HFFc6 (cell line): ENCODE results near the gene FARS2. TPM values are rescaled to one million over a fixed set of nuclear protein-coding genes. Genes with fewer than 3 reads are reported as not detected.

Experiments
- DNase-seq: peaks from one replicate; pipeline ENCODE4 v3.0.0-alpha.2; 2018
- H3K27ac Mint-ChIP-seq: 2 replicates; pipeline ENCODE4 v1.8.0; 2020; ENCODE audit warnings: mild to moderate bottlenecking, mixed read lengths
- H3K27me3 Mint-ChIP-seq: 2 replicates; pipeline ENCODE4 v1.8.0; 2021; ENCODE audit warnings: mild to moderate bottlenecking, moderate library complexity, mixed read lengths; ENCODE audit not compliant: insufficient read depth
- H3K36me3 Mint-ChIP-seq: 2 replicates; pipeline ENCODE4 v1.8.0; 2021; ENCODE audit warnings: low read depth, mixed read lengths
- H3K4me1 Mint-ChIP-seq: 2 replicates; pipeline ENCODE4 v1.8.0; 2020; ENCODE audit warnings: low read depth, mixed read lengths
- H3K4me3 Mint-ChIP-seq: 2 replicates; pipeline ENCODE4 v1.8.0; 2020; ENCODE audit warnings: mild to moderate bottlenecking, moderate library complexity, mixed read lengths
- H3K9me3 Mint-ChIP-seq: 2 replicates; pipeline ENCODE4 v1.8.0; 2020; ENCODE audit warnings: mild to moderate bottlenecking, mixed read lengths
- total RNA-seq, 6 experiments: library from RNA; stranded (reverse); fragmentation: NEBNext Ultra II Directional; extraction: Animal tissue kit (Norgen Biotek cat#: 25700); gene quantifications; 2 replicates in 1 of 6; 3 replicates in 5 of 6; pipeline ENCODE4 v1.2.3, GENCODE V29; 2021
- TF ChIP-seq, protein P1 (sequence below): fragments of 200-600 bp; sonication (generic); IDR thresholded peaks from 2 replicates; pipeline ENCODE4 v1.5.0; 2021; ENCODE audit warnings: antibody characterized with exemption, mild to moderate bottlenecking

Gene FARS2
- total RNA-seq, 6 experiments from 2014 or later: 11.5 to 16.4 (median 13.1) TPM

DNA sequence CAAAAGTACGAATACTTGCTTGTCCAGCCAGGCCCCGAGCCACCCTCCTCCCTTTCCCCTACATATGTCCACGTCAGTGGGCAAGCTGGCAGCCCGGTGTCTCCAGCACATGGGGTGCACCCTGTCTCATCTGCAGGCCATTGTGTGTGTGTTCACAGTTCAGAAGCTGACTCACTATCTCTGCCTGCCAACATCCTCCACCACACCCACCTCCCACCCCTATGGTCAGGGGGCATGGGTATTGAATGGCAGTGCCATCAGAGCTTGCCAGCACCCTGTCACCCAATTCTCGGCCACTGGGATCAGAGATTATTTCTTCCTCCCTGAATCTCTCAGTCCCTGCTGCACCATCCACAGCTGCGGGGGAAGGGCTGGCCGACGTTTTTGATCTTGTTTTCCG is 195.7 kb downstream of the FARS2 start:
- Mint-ChIP-seq H3K4me3 (no peak overlapping the region), H3K27me3 (peaks cover 4% of the 10 kb centered on the region; the same call in 1 of the 2 replicates), H3K4me1 (peaks cover 19% of the 10 kb centered on the region), H3K27ac (no peak overlapping the region), H3K9me3 (no peaks in the 10 kb centered on the region), H3K36me3 (no peaks in the 10 kb centered on the region)
- DNase-seq: no peak
- TF ChIP-seq, protein P1, sequence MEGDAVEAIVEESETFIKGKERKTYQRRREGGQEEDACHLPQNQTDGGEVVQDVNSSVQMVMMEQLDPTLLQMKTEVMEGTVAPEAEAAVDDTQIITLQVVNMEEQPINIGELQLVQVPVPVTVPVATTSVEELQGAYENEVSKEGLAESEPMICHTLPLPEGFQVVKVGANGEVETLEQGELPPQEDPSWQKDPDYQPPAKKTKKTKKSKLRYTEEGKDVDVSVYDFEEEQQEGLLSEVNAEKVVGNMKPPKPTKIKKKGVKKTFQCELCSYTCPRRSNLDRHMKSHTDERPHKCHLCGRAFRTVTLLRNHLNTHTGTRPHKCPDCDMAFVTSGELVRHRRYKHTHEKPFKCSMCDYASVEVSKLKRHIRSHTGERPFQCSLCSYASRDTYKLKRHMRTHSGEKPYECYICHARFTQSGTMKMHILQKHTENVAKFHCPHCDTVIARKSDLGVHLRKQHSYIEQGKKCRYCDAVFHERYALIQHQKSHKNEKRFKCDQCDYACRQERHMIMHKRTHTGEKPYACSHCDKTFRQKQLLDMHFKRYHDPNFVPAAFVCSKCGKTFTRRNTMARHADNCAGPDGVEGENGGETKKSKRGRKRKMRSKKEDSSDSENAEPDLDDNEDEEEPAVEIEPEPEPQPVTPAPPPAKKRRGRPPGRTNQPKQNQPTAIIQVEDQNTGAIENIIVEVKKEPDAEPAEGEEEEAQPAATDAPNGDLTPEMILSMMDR: no peak

DNA sequence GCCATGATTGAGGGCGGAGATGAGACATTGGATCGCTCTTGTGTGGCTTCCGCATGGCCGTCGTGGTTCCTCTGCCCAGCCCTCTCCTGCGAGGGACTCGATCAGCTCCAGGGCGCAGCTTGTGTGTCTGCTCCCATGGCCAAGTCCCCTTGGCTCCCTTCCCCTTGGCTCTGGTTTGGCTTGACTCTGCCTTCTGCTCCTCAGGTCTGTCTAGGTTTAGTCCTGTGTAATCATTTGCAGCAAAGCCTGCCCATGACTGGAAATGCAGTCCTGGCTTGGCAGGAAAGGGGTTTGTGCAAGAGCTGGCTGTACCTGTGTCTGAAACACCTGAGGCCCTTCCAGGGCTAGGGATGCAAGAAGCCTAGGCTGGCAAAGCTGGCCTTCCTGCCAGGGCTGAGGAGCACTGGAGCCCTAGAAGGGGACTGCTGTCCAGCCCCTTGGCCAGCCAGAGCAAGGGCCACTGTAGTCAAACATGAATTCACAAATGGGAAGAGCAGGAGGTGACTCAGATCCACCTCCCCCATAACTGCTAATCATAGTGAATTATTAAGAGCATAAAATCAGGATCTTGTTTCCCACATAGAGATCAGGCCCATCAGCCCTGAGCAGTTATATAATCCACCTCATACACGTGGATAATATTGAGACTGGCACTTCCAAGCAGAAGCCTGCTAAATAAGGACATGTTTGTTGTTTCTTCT is 196.8 kb downstream of the FARS2 start:
- no peak overlapping the region for H3K27ac Mint-ChIP-seq
- peaks cover 4% of the 10 kb centered on the region; the same call in 1 of the 2 replicates for H3K27me3 Mint-ChIP-seq
- no peak for DNase-seq
- H3K4me1 Mint-ChIP-seq: peaks cover 19% of the 10 kb centered on the region
- TF ChIP-seq, protein P1: no peak
- H3K9me3 Mint-ChIP-seq: no peaks in the 10 kb centered on the region
- H3K4me3 Mint-ChIP-seq: no peak overlapping the region
- no peaks in the 10 kb centered on the region for H3K36me3 Mint-ChIP-seq

DNA sequence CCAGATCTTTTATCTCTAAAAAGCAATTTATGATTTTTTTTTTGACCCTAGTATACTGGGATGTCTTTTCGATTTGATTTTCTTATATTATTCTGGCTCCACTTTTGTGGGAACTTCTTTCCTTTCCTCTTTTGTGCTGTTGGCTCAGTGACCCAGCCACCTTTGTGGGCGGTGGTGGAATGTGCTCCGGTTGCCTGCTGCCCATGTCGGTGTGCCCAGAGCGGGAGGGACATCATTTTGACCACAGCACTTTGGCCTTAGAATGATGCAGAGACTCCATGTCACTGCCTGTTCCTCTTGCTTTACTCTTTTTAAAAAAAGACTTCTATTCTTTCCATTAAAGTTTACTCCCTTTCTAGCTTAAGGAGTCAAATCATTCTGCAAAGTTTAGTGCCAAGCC is 198.0 kb downstream of the FARS2 start:
- Mint-ChIP-seq H3K9me3 (no peaks in the 10 kb centered on the region), H3K4me1 (peaks cover 24% of the 10 kb centered on the region), H3K4me3 (no peak overlapping the region), H3K27ac (no peak overlapping the region), H3K36me3 (no peaks in the 10 kb centered on the region), H3K27me3 (peaks cover 4% of the 10 kb centered on the region; the same call in 1 of the 2 replicates)
- no peak for DNase-seq
- TF ChIP-seq, protein P1: no peak

DNA sequence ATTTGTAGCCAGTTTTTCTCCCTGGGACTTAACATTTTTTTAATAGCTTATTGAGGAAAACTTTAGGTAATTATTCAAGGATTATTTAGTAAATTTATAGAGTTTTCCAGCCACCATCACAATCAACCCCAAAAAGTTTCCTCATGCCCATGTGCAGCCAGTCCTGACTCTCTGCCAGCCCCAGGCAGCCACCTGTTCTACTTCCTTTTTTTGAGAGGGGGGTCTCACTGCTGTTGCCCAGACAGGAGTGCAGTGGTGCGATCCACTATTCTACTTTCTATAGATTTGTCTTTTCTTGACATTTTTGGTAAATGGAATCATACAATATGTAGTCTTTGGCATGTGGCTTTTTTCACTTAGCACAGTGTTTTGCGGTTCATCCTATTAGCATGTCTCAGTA is 200.1 kb downstream of the FARS2 start:
- peaks cover 44% of the 10 kb centered on the region for H3K4me1 Mint-ChIP-seq
- no peak for DNase-seq
- H3K36me3 Mint-ChIP-seq: no peaks in the 10 kb centered on the region
- peaks cover 2% of the 10 kb centered on the region; the same call in 1 of the 2 replicates for H3K27me3 Mint-ChIP-seq
- no peak overlapping the region for H3K4me3 Mint-ChIP-seq
- TF ChIP-seq, protein P1: no peak
- H3K27ac Mint-ChIP-seq: no peak overlapping the region
- H3K9me3 Mint-ChIP-seq: no peaks in the 10 kb centered on the region

DNA sequence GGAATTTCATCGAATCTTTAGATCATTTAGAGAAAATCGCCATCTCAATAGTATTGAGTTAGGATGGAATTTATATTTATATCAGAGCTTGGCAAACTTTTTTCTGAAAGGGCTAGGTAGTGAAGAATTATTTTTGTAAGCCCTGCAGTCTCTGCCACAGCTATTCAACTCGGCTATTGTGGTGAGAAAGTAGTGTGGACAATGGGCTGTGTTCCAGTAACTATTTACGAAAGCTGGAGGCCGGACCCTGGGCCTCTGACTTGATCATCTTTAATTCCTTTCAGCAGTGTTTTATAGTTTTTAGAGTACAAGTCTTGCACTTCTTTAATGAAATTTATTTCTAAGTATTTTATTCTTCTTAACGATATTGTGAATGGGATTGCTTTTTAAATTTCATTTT is 201.5 kb downstream of the FARS2 start:
- TF ChIP-seq, protein P1: no peak
- no peak overlapping the region for H3K4me3 Mint-ChIP-seq
- no peak for DNase-seq
- H3K4me1 Mint-ChIP-seq: peaks cover 48% of the 10 kb centered on the region
- peaks cover 2% of the 10 kb centered on the region; the same call in 1 of the 2 replicates for H3K27me3 Mint-ChIP-seq
- H3K27ac Mint-ChIP-seq: no peak overlapping the region
- H3K9me3 Mint-ChIP-seq: no peaks in the 10 kb centered on the region
- no peaks in the 10 kb centered on the region for H3K36me3 Mint-ChIP-seq
